Activated CD4-positive, alpha-beta T cell treated with anti-CD3 and anti-CD28 coated beads for 36 hours (primary cell): ENCODE measurements around the gene TTC21A. TPM values are rescaled to one million over a fixed set of nuclear protein-coding genes. Genes with fewer than 3 reads are reported as not detected.

Experiments used
- ATAC-seq: fragments of 200-7000 bp; cut with Tn5 transposase; one replicate; pipeline ENCODE4 v1.10.0; 2021; ENCODE audit warnings: mild to moderate bottlenecking, moderate library complexity
- CTCF ChIA-PET: fragments of 350-600 bp; sonication (Branson Sonifier 250); formaldehyde crosslinking; loops from one replicate; lab custom pipeline; 2021; ENCODE audit warnings: antibody characterized with exemption; lab: Charles Lee
- POLR2A ChIA-PET: fragments of 350-600 bp; sonication (Branson Sonifier 250); formaldehyde crosslinking; loops from one replicate; lab custom pipeline; 2021; ENCODE audit warnings: antibody characterized with exemption, inconsistent platforms; lab: Charles Lee
- DNase-seq: peaks from one replicate; pipeline ENCODE4 v3.0.0-alpha.2; 2020
- H3K27ac Mint-ChIP-seq: one replicate; pipeline ENCODE4 v1.8.0; 2021; ENCODE audit warnings: mixed read lengths
- H3K27me3 Mint-ChIP-seq: one replicate; pipeline ENCODE4 v1.8.0; 2021; ENCODE audit warnings: mixed read lengths
- H3K36me3 Mint-ChIP-seq: one replicate; pipeline ENCODE4 v1.8.0; 2021; ENCODE audit warnings: low read depth, mixed read lengths
- H3K4me1 Mint-ChIP-seq: one replicate; pipeline ENCODE4 v1.8.0; 2021; ENCODE audit warnings: mixed read lengths
- H3K4me3 Mint-ChIP-seq: one replicate; pipeline ENCODE4 v1.8.0; 2021; ENCODE audit warnings: mild to moderate bottlenecking, moderate library complexity, mixed read lengths
- H3K9me3 Mint-ChIP-seq: one replicate; pipeline ENCODE4 v1.8.0; 2021; ENCODE audit warnings: low read depth, mixed read lengths
- intact Hi-C, 2 experiments: fragments of 100-400 bp; cut with DNase I in 1 of 2; cut with micrococcal nuclease in 1 of 2; formaldehyde crosslinking; loops; one replicate each; pipeline versions ENCODE4 v1.14.2 to v1.15.1; 2022 to 2024; cut with DNase I, micrococcal nuclease
- total RNA-seq, 2 experiments: library from RNA; stranded (reverse); gene quantifications; one replicate each; pipeline ENCODE4 v1.2.3, GENCODE V29; 2021

The TTC21A gene
- total RNA-seq, 2 experiments from 2014 or later: 1.8 to 2.3 TPM

- DNase-seq (no peak), ATAC-seq (no peak)
- H3K4me1 Mint-ChIP-seq: peaks cover 40% of the 10 kb centered on the region
- ChIA-PET CTCF (no interaction called here), POLR2A (no interaction called here)
- H3K27me3 Mint-ChIP-seq: no peaks in the 10 kb centered on the region
- H3K9me3 Mint-ChIP-seq: no peaks in the 10 kb centered on the region
- intact Hi-C loops: loop anchor here (2.0 to 5.0 kb wide), 2 partner anchors 75 to 684 kb away; partner anchors contain the start of genes EXOG (in 1 of the 2), GORASP1 (in 1 of the 2) and TTC21A (in 1 of the 2)
- peak overlapping the region; percentile 54 for H3K4me3 Mint-ChIP-seq
- peak overlapping the region; percentile 69 for H3K27ac Mint-ChIP-seq
- H3K36me3 Mint-ChIP-seq: no peaks in the 10 kb centered on the region
Measured at GRCh38 chr3:39181408-39182335, 74.2 kb downstream of the TTC21A start.

- intact Hi-C loops: loop anchor here in 1 of 2 experiments (5.0 kb wide), 1 partner anchor 686 kb away; the partner anchor contains the start of gene EXOG
- no peak for DNase-seq
- POLR2A ChIA-PET: interaction anchor here (0.7 kb wide), 1 partner anchor 30 kb away, joined by 3 read pairs; no protein-coding TSS in a partner anchor
Measured at GRCh38 chr3:39183211-39184080, 76.0 kb downstream of the TTC21A start.

GRCh38 chr3:39184081-39184967 lies 76.8 kb downstream of the TTC21A start:
- ChIA-PET CTCF (interaction anchor here (1.0 to 14.9 kb wide), 3 partner anchors 57 to 107 kb away, joined by 4 to 447 read pairs (median 5); no protein-coding TSS in a partner anchor), POLR2A (interaction anchor here (0.7 kb wide), 1 partner anchor 30 kb away, joined by 3 read pairs; no protein-coding TSS in a partner anchor)
- DNase-seq: no peak
- H3K4me1 Mint-ChIP-seq: peaks cover 18% of the 10 kb centered on the region
- no peak for ATAC-seq
- no peaks in the 10 kb centered on the region for H3K27me3 Mint-ChIP-seq
- H3K36me3 Mint-ChIP-seq: no peaks in the 10 kb centered on the region
- H3K27ac Mint-ChIP-seq: no peak overlapping the region
- intact Hi-C loops: loop anchor here in 1 of 2 experiments (5.0 kb wide), 1 partner anchor 687 kb away; the partner anchor contains the start of gene EXOG
- H3K9me3 Mint-ChIP-seq: no peaks in the 10 kb centered on the region
- no peak overlapping the region for H3K4me3 Mint-ChIP-seq

More at GRCh38 chr3:39183211-39184080, 76.0 kb downstream of the TTC21A start:
- CTCF ChIA-PET: interaction anchor here (1.0 to 14.9 kb wide), 3 partner anchors 57 to 108 kb away, joined by 4 to 447 read pairs (median 5); no protein-coding TSS in a partner anchor
- no peaks in the 10 kb centered on the region for H3K36me3 Mint-ChIP-seq
- no peak overlapping the region for H3K4me3 Mint-ChIP-seq
- H3K27ac Mint-ChIP-seq: peak overlapping the region; percentile 15
- peaks cover 27% of the 10 kb centered on the region for H3K4me1 Mint-ChIP-seq
- H3K9me3 Mint-ChIP-seq: no peaks in the 10 kb centered on the region
- ATAC-seq: no peak
- H3K27me3 Mint-ChIP-seq: no peaks in the 10 kb centered on the region

DNA sequence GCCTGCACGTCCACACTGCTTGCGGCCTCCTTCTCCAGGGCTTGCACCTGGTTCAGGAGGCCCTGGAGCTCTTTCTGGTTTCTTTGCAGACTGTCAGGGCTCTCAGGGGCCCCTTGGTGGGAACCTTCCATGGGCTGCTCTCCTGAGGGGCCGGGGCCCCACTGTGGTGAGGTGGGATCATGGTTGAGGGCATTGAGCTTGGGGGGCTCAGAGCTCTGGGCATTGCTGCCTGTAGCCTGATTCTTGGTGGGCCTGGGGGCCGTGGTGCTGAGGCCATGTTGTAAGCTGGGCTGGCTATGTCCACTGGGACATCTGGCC lies 77.4 kb downstream of the TTC21A start:
- H3K4me1 Mint-ChIP-seq: peaks cover 15% of the 10 kb centered on the region
- ChIA-PET CTCF (interaction anchor here (1.4 to 14.9 kb wide), 2 partner anchors 58 to 107 kb away, joined by 4 to 447 read pairs; no protein-coding TSS in a partner anchor), POLR2A (no interaction called here)
- DNase-seq: no peak
- no peak overlapping the region for H3K4me3 Mint-ChIP-seq
- H3K27me3 Mint-ChIP-seq: no peaks in the 10 kb centered on the region
- H3K27ac Mint-ChIP-seq: no peak overlapping the region
- no peaks in the 10 kb centered on the region for H3K36me3 Mint-ChIP-seq
- H3K9me3 Mint-ChIP-seq: no peaks in the 10 kb centered on the region
- intact Hi-C loops: loop anchor here in 1 of 2 experiments (5.0 kb wide), 1 partner anchor 688 kb away; the partner anchor contains the start of gene EXOG
- no peak for ATAC-seq

DNA sequence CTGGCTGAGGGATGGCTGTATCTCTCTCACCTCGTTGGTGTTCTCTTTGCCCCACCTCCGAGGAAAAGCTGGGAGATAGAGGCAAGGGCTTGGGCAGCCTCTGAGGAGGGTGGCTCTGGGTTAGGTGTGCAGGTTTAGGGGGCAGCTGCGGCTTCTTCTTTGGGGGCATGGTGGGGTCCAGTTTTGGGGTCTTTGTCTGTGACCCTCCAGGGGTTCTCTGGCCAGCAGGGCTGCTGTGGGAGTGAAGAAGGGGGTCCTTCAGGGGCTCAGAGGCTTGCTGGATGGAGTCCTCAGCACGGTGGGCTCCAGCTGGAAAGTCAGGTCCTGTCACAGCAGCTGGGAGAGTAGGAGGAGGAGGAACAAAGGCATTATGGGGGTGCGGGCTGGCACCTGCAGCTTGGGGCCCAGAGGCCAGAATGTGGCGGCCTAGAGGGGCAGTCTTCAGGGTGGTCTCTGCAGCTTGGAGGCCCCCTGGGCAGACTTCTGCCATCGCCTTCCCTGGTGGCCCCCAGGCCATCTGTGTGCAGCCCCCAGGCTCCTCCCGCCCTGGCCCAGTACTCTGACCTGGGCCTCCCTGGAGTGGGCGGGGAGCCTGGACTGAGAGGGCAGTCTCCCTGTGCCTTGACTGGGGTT lies 78.0 kb downstream of the TTC21A start:
- intact Hi-C loops: no loop called here
- POLR2A ChIA-PET: no interaction called here
- ATAC-seq (no peak), DNase-seq (no peak)
- Mint-ChIP-seq H3K27ac (no peak overlapping the region), H3K4me1 (peaks cover 12% of the 10 kb centered on the region), H3K9me3 (no peaks in the 10 kb centered on the region), H3K36me3 (no peaks in the 10 kb centered on the region), H3K27me3 (no peaks in the 10 kb centered on the region), H3K4me3 (no peak overlapping the region)
- CTCF ChIA-PET: interaction anchor here (14.9 kb wide), 1 partner anchor 106 kb away, joined by 447 read pairs; no protein-coding TSS in a partner anchor

GRCh38 chr3:39185959-39186691 lies 78.6 kb downstream of the TTC21A start:
- ChIA-PET POLR2A (interaction anchor here (0.6 to 1.2 kb wide), 2 partner anchors 102 to 230 kb away, joined by 3 to 10 read pairs; no protein-coding TSS in a partner anchor), CTCF (interaction anchor here (1.5 to 14.9 kb wide), 2 partner anchors 10 to 106 kb away, joined by 3 to 447 read pairs; no protein-coding TSS in a partner anchor)
- H3K4me3 Mint-ChIP-seq: no peak overlapping the region
- DNase-seq (no peak), ATAC-seq (no peak)
- intact Hi-C loops: no loop called here
- peaks cover 12% of the 10 kb centered on the region for H3K4me1 Mint-ChIP-seq
- H3K9me3 Mint-ChIP-seq: no peaks in the 10 kb centered on the region
- no peaks in the 10 kb centered on the region for H3K36me3 Mint-ChIP-seq
- H3K27me3 Mint-ChIP-seq: no peaks in the 10 kb centered on the region
- H3K27ac Mint-ChIP-seq: no peak overlapping the region

GRCh38 chr3:39186692-39187151 lies 79.2 kb downstream of the TTC21A start:
- H3K9me3 Mint-ChIP-seq: no peaks in the 10 kb centered on the region
- no peak for DNase-seq
- H3K27me3 Mint-ChIP-seq: no peaks in the 10 kb centered on the region
- ChIA-PET CTCF (interaction anchor here (1.5 to 14.9 kb wide), 2 partner anchors 10 to 105 kb away, joined by 3 to 447 read pairs; no protein-coding TSS in a partner anchor), POLR2A (interaction anchor here (0.6 to 1.2 kb wide), 2 partner anchors 102 to 229 kb away, joined by 3 to 10 read pairs; no protein-coding TSS in a partner anchor)
- H3K36me3 Mint-ChIP-seq: no peaks in the 10 kb centered on the region
- ATAC-seq: no peak
- H3K4me1 Mint-ChIP-seq: peaks cover 11% of the 10 kb centered on the region
- no peak overlapping the region for H3K27ac Mint-ChIP-seq
- H3K4me3 Mint-ChIP-seq: no peak overlapping the region
- intact Hi-C loops: no loop called here

GRCh38 chr3:39187372-39188155 lies 80.1 kb downstream of the TTC21A start:
- ChIA-PET POLR2A (interaction anchor here (1.2 kb wide), 1 partner anchor 101 kb away, joined by 3 read pairs; no protein-coding TSS in a partner anchor), CTCF (interaction anchor here (0.6 to 14.9 kb wide), 4 partner anchors 9 to 171 kb away, joined by 3 to 447 read pairs (median 3); no protein-coding TSS in a partner anchor)
- intact Hi-C loops: no loop called here
- Mint-ChIP-seq H3K27ac (no peak overlapping the region), H3K27me3 (no peaks in the 10 kb centered on the region), H3K9me3 (no peaks in the 10 kb centered on the region), H3K4me3 (no peak overlapping the region), H3K36me3 (no peaks in the 10 kb centered on the region), H3K4me1 (peaks cover 18% of the 10 kb centered on the region)
- DNase-seq: no peak
- ATAC-seq: no peak
